CD4-positive, alpha-beta T cell treated with Interleukin-6 at 100 ng/mL for 8 hours (primary cell): ENCODE measurements around the gene PAK1IP1.
"Not testable (repeated sequence)": the region's sequence is repeated elsewhere in the genome, so short reads cannot be mapped to it uniquely, and the experiment has no call there.

Experiments used
- DNase-seq: peaks from one replicate; pipeline ENCODE4 v3.0.0-alpha.2; 2020; ENCODE audit warnings: mixed read lengths, low spot score

The PAK1IP1 gene, protein sequence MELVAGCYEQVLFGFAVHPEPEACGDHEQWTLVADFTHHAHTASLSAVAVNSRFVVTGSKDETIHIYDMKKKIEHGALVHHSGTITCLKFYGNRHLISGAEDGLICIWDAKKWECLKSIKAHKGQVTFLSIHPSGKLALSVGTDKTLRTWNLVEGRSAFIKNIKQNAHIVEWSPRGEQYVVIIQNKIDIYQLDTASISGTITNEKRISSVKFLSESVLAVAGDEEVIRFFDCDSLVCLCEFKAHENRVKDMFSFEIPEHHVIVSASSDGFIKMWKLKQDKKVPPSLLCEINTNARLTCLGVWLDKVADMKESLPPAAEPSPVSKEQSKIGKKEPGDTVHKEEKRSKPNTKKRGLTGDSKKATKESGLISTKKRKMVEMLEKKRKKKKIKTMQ

DNA sequence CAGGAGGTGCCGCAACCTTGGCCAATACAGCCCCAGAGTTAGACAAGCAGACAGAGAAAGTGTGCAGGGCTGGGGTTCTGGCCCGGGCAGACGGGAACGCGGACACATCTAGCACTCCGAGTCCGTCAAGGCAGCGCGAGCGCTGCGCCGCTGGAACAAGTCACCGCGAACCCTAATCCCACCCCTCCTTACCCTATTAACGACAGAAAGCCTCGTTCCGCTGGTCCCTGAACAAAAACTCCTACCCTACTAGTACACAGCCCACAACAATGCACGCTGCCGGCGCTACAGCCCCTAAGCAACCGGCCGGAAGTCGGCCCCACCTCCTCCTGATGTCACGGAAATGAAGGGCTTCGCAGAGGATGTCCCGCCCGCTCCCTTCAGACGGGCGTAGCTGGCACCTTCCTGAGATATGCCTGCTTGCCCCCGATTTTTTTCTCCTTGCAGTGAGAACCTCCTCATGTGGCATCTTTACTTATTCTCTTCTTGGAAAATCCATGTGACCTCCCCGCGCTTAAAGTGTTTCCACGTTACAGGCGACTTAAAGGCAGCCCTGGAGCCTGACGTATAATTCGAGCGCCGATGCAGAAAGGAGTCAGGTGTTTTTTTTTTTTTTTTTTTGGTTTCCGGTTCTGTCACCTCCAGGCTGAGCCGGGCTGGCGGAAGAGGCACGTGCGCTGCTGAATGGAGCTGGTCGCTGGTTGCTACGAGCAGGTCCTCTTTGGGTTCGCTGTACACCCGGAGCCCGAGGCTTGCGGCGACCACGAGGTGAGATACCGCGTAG, at the start of gene PAK1IP1, which contains the start of gene C6orf52:
Gene PAK1IP1 (plus strand): TSS at position 671 of the 784 bp plus-strand sequence. CDS start 14 bp downstream, at position 685.
Gene C6orf52 (minus strand): TSS at position 315 of the 784 bp plus-strand sequence. CDS start 7,066 bp downstream, outside the sequence.
- peak; percentile 92 for DNase-seq

DNA sequence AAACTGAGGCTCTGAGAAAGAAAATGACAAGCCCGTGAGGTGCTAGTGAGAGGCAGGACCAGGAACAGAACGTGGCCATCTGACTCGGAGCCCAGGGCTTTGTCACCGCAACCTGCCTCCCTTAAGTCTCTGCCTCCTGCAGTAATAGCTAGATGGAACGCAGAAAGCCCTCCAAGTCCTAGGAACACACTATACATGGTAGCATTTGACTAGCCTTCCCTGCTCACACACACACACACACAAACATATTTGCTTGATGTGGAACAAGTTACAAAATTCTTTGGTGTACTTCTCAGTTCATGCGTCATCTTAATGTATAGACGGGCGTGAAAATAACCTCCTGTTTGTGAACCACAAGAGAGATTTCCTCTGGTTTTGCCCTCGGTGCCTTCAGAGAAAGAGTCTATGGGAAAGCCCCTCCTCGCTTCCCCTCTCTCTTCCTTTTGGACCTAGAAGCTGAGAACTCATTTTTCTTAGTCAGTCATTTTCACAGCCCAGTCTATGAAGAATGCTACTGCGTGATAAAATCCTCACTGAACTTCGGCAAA, 39.2 kb upstream of the PAK1IP1 start:
- peak; percentile 1 for DNase-seq

GRCh38 chr6:10658910-10659698, 35.7 kb upstream of the PAK1IP1 start:
- DNase-seq, result no peak

GRCh38 chr6:10659699-10660348, 34.9 kb upstream of the PAK1IP1 start:
- no peak for DNase-seq

- not testable (repeated sequence) for DNase-seq
These were observed 34.2 kb upstream of the PAK1IP1 start for GRCh38 chr6:10660431-10661191.

GRCh38 chr6:10662207-10662606, 32.6 kb upstream of the PAK1IP1 start:
- no peak for DNase-seq

GRCh38 chr6:10662742-10663141, 32.0 kb upstream of the PAK1IP1 start:
- no peak for DNase-seq

DNA sequence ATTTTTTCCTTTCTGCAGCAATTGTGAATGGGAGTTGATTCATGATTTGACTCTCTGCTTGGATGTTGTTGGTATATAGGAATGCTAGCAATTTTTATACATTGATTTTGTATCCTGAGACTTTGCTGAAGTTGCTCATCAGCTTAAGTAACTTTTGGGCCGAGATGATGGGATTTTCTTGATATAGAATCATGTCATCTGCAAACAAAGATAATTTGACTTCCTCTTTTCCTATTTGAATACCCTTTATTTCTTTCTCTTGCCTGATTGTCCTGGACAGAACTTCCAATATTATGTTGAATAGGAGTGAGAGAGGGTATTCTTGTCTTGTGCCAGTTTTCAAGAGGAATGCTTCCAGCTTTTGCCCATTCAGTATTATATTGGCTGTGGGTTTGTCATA, 29.2 kb upstream of the PAK1IP1 start:
- DNase-seq, result not testable (repeated sequence)

DNA sequence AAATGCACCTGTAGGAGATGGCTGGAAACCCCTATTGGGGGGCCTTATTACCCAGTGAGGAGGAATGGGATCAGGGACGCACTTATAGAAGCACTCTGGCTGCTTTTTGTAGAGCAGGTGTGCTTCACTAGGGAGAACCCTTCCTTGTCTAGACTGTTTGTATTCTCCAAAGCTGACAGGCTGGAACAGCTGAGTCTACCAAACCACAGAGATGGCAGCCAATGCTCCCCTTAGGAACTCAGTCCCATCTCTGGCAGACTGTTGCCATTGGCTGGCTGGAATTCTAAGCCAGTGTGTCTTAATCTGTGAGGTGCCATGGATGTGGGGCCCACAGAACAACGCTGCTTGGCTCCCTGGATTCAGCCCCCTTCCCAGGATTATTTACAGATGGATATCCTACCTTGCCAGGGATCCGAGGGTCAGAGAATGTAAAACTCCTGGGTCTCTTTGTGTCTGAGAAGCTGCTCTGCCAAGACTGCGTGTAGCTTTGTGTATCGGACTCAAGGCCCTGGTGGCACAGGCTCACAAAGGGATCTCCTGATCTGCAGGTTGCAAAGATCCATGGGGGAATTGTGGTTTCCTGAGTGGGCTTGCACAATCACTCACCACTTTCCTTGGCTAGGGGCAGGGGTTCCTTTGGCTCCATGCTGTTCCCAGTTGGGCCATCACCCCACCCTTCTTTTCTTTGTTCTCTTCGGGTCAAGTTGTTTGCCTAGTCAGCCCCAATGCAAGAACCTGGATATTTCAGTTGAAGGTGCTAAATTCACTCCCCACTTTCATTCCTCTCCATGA, 26.4 kb upstream of the PAK1IP1 start:
- DNase-seq, result no peak

DNA sequence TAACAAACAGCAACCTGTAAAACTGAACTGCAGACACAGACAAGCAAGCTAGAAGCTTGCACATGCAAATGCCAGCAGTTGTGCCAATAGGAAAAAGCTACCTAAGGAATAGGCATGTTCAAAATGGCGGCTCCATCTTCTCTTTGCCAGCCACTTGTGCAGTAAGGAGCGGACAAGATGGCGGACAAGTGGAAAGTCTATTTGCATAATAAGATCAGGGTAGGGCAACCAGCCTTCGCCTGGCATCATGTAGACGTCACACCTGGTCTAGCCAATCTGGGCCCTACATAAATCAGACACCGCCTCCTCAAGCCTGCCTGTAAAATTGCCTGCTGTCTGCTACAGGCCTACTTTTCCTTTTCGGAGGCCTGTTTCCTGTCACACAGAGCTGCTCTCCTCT, 18.4 kb upstream of the PAK1IP1 start:
- DNase-seq, result no peak

GRCh38 chr6:10678456-10678855, 16.3 kb upstream of the PAK1IP1 start:
- DNase-seq, result no peak

GRCh38 chr6:10681795-10682194, 13.0 kb upstream of the PAK1IP1 start:
- DNase-seq, result no peak

GRCh38 chr6:10682355-10682988, 12.3 kb upstream of the PAK1IP1 start:
- no peak for DNase-seq

DNA sequence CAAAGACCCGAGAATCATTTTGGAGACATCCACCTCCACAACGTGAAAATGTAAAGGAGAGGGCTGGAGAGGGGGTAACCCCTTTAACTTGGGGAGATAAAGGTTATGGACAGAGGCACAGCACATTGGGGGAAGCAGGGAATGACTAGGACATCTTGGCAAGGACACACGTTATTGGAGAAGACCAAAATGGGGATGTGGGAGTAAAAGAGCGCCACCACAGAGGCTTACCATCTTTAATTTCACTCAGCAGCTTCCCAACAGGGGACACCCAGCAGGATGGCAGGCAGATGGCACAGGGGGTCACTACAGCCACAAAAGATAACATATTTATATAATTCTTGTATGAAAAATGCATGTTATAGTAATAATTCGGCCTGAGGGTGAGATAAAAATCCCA, 10.2 kb upstream of the PAK1IP1 start:
- no peak for DNase-seq

DNA sequence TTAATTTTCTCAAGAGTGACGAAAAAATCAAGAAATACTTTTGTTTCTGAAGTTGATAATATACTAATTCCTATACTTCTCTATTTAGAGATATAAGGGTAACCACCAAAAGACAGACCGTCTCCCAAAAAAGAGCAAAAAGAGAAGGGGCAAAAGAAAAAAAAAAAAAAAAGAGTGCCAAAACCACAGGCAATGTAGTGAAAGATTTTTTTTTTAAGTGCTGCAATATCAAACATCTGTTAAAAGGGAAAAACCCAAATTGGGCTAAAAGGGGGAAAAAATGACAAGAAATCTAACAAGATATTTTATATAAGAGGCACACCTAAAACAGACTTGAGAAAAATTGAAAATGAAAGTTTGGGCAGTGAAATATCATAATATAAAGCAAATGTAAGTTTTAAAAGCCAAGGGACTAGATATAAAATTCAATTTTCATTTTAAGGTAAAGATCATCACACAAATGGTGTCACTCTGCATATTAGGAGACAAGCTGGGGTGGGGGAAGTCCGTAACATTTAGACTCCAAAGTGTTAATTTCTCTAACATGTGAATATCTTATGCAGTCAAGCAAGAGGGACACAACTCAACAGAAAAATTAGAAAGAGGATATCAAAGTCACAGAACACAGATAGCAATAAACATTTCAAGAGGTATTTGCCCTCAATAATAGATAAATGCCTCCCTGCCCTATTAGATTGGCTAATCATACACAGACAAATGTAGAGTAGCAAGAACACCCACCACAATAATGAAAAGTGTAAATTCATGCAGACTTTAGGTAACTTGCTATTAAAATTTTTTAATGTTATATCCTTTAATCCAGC, 9.5 kb upstream of the PAK1IP1 start:
- DNase-seq, result no peak

GRCh38 chr6:10686901-10687300, 7.9 kb upstream of the PAK1IP1 start:
- no peak for DNase-seq

DNA sequence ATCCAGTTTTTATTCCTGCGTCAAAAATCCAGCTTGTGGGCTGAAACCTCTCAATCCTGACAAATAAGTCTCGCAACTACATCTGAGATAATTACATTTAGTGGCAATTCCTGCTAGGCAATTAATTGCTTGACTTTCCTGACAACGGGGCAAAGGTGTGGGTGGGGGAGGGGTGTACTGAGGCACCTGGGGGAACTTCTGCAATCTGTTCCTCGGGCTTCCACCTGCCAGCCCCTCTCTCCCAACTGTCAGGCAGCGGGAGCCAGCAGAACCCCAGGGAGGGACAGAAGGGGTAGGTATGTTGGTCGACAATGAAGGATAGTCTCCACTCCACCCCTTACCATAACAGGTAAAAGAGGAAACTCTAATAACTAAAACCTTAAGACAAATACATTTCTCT, 7.2 kb upstream of the PAK1IP1 start:
- DNase-seq, result no peak

DNA sequence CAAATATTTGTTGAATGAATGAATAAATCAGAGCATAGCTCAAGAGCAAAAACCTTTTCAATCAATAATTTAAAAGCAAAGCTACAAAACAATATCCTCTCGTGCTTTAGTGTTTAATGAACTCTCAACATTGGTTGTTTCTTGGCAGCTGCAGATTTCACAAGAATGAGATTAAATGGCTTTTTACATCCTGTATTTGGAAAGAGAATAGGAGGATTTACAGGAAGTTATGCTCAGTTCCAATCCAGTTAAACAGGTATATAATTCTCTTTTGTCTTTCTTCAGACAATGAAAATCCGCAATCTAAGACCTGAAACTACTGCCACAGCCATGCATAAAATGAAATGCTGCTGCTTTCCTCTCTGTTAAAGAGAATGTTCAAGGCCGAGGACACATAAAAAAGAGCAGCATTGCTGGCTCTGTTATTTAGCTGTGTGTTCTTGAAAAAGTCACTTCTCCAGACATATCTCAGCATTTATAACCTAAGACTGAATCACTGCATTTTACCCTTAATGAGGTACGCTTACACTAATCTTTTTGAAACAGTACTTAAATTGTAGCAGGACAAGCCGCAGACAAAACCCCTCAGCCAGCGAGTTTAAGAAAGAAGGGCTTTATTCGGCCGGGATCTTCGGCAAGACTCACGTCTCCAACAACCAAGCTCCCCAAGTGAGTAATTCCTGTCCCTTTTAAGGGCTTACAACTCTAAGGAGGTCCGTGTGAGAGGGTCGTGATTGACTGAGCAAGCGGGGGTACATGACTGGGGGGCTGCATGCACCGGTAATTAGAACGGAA, 3.9 kb upstream of the PAK1IP1 start:
- no peak for DNase-seq
